Measurements from ENCODE around the gene IFNLR1. TPM values are rescaled to one million over a fixed set of nuclear protein-coding genes. Genes with fewer than 3 reads are reported as not detected.

The IFNLR1 gene
- total and polyA plus RNA-seq, 2 experiments from 2014 or later, result 6.4 to 7.5 TPM

- Histone ChIP-seq H3K36me3 (replicated peaks; ENCODE audit: insufficient read depth, low read depth) (peaks cover 5% of the 10 kb centered on the region), H3K4me2 (no peak overlapping the region)
- WGBS (ENCODE audit: low lambda C conversion rate, missing lambda C conversion rate), result 98% methylated on average over 5 of the region's 5 CpGs
Observed at GRCh38 chr1:24159366-24159765, 27.7 kb downstream of the IFNLR1 start.

GRCh38 chr1:24157918-24158481 is 29.1 kb downstream of the IFNLR1 start:
- WGBS (ENCODE audit: low lambda C conversion rate, missing lambda C conversion rate), result 93% methylated on average over 6 of the region's 6 CpGs
- H3K36me3 ChIP-seq (replicated peaks; ENCODE audit: insufficient read depth, low read depth), result no peaks in the 10 kb centered on the region
- no peak overlapping the region for H3K4me2 ChIP-seq
- no peak overlapping the region for H3K27ac ChIP-seq
- H3K4me1 ChIP-seq (ENCODE audit: insufficient read depth), result no peaks in the 10 kb centered on the region
- H4K20me1 ChIP-seq (ENCODE audit: insufficient read depth, poor library complexity, severe bottlenecking), result no peaks in the 10 kb centered on the region
- H2AFZ ChIP-seq, result no peak overlapping the region
- TF ChIP-seq EZH2 (IDR thresholded peaks at IDR 0.05; ENCODE audit: borderline replicate concordance), result no peak
- no peak for TF ChIP-seq CTCF (IDR thresholded peaks at IDR 0.05; ENCODE audit: poor library complexity)
- no peak for TF ChIP-seq EZH2phosphoT487 (IDR thresholded peaks at IDR 0.05; ENCODE audit: low read depth, severe bottlenecking, unreplicated experiment)
- H3K4me3 ChIP-seq, result no peak overlapping the region
- H3K27me3 ChIP-seq, result no peaks in the 10 kb centered on the region
- no peaks in the 10 kb centered on the region for H3K9me2 ChIP-seq (replicated peaks; ENCODE audit: insufficient read depth)
- no peaks in the 10 kb centered on the region for H3K9me3 ChIP-seq (ENCODE audit: low read depth)
- no peaks in the 10 kb centered on the region for H3K79me2 ChIP-seq
- no peak for DNase-seq (ENCODE audit: low spot score)

More at GRCh38 chr1:24159366-24159765, 27.7 kb downstream of the IFNLR1 start:
- TF ChIP-seq CTCF (IDR thresholded peaks at IDR 0.05; ENCODE audit: poor library complexity), result no peak
- H2AFZ ChIP-seq, result no peak overlapping the region
- no peak overlapping the region for H3K27ac ChIP-seq
- no peak overlapping the region for H3K4me3 ChIP-seq
- no peak for DNase-seq (ENCODE audit: low spot score)
- no peaks in the 10 kb centered on the region for H3K4me1 ChIP-seq (ENCODE audit: insufficient read depth)
- H3K27me3 ChIP-seq, result no peaks in the 10 kb centered on the region
- H4K20me1 ChIP-seq (ENCODE audit: insufficient read depth, poor library complexity, severe bottlenecking), result no peaks in the 10 kb centered on the region
- no peaks in the 10 kb centered on the region for H3K79me2 ChIP-seq
- no peaks in the 10 kb centered on the region for H3K9me2 ChIP-seq (replicated peaks; ENCODE audit: insufficient read depth)
- H3K9me3 ChIP-seq (ENCODE audit: low read depth), result no peaks in the 10 kb centered on the region

GRCh38 chr1:24156542-24157260 is 30.4 kb downstream of the IFNLR1 start:
- Histone ChIP-seq H3K4me1 (ENCODE audit: insufficient read depth) (no peaks in the 10 kb centered on the region), H3K79me2 (no peaks in the 10 kb centered on the region), H3K4me3 (no peak overlapping the region), H3K9me3 (ENCODE audit: low read depth) (no peaks in the 10 kb centered on the region), H3K27me3 (no peaks in the 10 kb centered on the region), H3K27ac (no peak overlapping the region), H4K20me1 (ENCODE audit: insufficient read depth, poor library complexity, severe bottlenecking) (no peaks in the 10 kb centered on the region), H3K9me2 (replicated peaks; ENCODE audit: insufficient read depth) (no peaks in the 10 kb centered on the region), H3K36me3 (replicated peaks; ENCODE audit: insufficient read depth, low read depth) (no peaks in the 10 kb centered on the region), H2AFZ (no peak overlapping the region), H3K4me2 (no peak overlapping the region)
- WGBS (ENCODE audit: low lambda C conversion rate, missing lambda C conversion rate), result 92% methylated on average over 18 of the region's 18 CpGs
- DNase-seq (ENCODE audit: low spot score), result no peak
- TF ChIP-seq EZH2 (IDR thresholded peaks at IDR 0.05; ENCODE audit: borderline replicate concordance) (no peak), CTCF (IDR thresholded peaks at IDR 0.05; ENCODE audit: poor library complexity) (no peak), EZH2phosphoT487 (IDR thresholded peaks at IDR 0.05; ENCODE audit: low read depth, severe bottlenecking, unreplicated experiment) (no peak)
